Aorta (tissue), 5 donors: ENCODE measurements around the gene CCDC83. TPM values are rescaled to one million over a fixed set of nuclear protein-coding genes. Genes with fewer than 3 reads are reported as not detected.
"Not testable (repeated sequence)": the region's sequence is repeated elsewhere in the genome, so short reads cannot be mapped to it uniquely, and the experiment has no call there.

ENCODE experiments used
- ATAC-seq: fragments of 200-7000 bp; cut with Tn5 transposase; one replicate; pipeline ENCODE4 v1.9.1; 2022; ENCODE audit warnings: moderate library complexity; ENCODE audit not compliant: low FRiP score
- DNase-seq, 2 donors: peaks; one replicate each; pipeline ENCODE4 v3.0.0-alpha.2; 2020
- H3K27ac ChIP-seq, 2 donors: one replicate each; pipeline ENCODE4 v1.5.1; 2013; ENCODE audit warnings: low read length in 2 of 2, mild to moderate bottlenecking in 2 of 2, moderate library complexity in 2 of 2, control low read depth in 1 of 2, inconsistent platforms in 1 of 2, low read depth in 1 of 2
- H3K27me3 ChIP-seq, 2 donors: one replicate each; pipeline ENCODE4 v1.6.1; 2013; ENCODE audit warnings: control low read depth in 1 of 2, low read length in 1 of 2, mild to moderate bottlenecking in 1 of 2, moderate library complexity in 1 of 2; ENCODE audit not compliant: insufficient read depth in 2 of 2, control insufficient read depth in 1 of 2
- H3K36me3 ChIP-seq, 2 donors: one replicate each; pipeline ENCODE4 v1.6.1; 2013; ENCODE audit warnings: control low read depth in 1 of 2, low read length in 1 of 2, mild to moderate bottlenecking in 1 of 2; ENCODE audit not compliant: insufficient read depth in 2 of 2, control insufficient read depth in 1 of 2
- H3K4me1 ChIP-seq, 2 donors: one replicate each; pipeline ENCODE4 v1.6.1; 2013; ENCODE audit warnings: low read length in 2 of 2, control low read depth in 1 of 2, mild to moderate bottlenecking in 1 of 2, moderate library complexity in 1 of 2; ENCODE audit not compliant: insufficient read depth in 2 of 2, control insufficient read depth in 1 of 2
- H3K4me3 ChIP-seq, 2 donors: one replicate each; pipeline ENCODE4 v1.5.1; 2013; ENCODE audit warnings: low read length in 2 of 2, control low read depth in 1 of 2, mild to moderate bottlenecking in 1 of 2
- H3K9me3 ChIP-seq: one replicate; pipeline ENCODE4 v1.6.1; 2013; ENCODE audit warnings: mild to moderate bottlenecking, low read length; ENCODE audit not compliant: control insufficient read depth
- WGBS, 2 donors: extraction: QIAGEN DNeasy Blood & Tissue Kit; methylation state at CpG; one replicate each; pipeline ENCODE4 v1.1.7; 2013; 5-methylcytosine and 5-hydroxymethylcytosine counted together
- intact Hi-C, 2 donors: fragments of 100-400 bp; cut with DNase I; formaldehyde crosslinking; loops; one replicate each; pipeline versions ENCODE4 v1.14.2 to v1.15.0; 2022
- polyA plus RNA-seq, 2 donors: library from polyadenylated mRNA; stranded (reverse); fragments of 200-250 nt; gene quantifications; one replicate each; pipeline ENCODE4 v1.2.3, GENCODE V29; 2013
- total RNA-seq, 2 donors: library from RNA; stranded (reverse); fragmentation: NEBNext Ultra II Directional; extraction: Animal tissue kit (Norgen Biotek cat#: 25700); gene quantifications; one replicate each; pipeline ENCODE4 v1.2.1, GENCODE V29; 2021
- donor health status: healthy with polysubstance abuse.
- donor health status: Bipolar disorder and iron deficiency.
- donor health status: DM: no; HTN: no; CAD: no.
- donor health status: DM: no; HTN: no; CAD: no.
- donor health status: DM: yes; HTN: yes; CAD: no.

CCDC83 gene
- total and polyA plus RNA-seq, 4 donors = not detected

DNA sequence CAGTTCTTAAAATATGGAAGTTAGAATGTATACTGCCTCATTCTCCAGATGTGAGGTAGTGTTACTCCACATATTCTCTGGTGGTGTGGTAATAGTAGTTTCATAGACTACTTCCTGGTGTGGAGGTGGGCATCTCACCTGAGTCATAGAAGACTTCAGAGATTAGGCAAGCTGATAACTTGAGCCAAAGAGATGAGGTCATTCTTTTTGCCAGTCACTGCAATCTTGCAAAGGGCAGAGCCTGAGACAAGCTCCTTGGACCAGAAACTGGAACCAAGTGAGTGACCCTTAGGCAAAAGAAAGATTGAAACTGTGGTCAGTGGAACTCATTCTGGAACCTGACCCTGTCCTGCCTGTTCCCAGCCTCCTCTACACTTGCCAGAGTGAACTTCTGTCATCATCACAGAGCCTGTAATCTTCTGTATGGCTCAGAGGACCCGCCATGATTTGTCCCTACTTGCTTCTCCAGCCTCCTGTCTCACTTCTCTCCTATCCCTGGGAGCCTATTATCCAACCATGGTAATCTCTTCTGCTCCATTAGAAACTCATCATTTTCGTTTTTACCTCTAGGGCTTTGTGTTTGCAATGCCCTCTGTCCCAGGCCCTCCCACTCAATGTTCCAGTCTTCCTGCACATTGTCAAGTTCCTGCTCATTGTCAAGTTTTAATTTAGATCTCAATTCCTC is 10.6 kb upstream of the CCDC83 start:
- Histone ChIP-seq H3K4me1 (peaks cover 0 to 2% of the 10 kb centered on the region in 2 donors), H3K27me3 (no peaks in the 10 kb centered on the region), H3K4me3 (no peak overlapping the region), H3K9me3 (no peaks in the 10 kb centered on the region), H3K27ac (no peak overlapping the region), H3K36me3 (no peaks in the 10 kb centered on the region)
- WGBS, 2 donors = 59 to 74% methylated on average over 2 of the region's 2 CpGs
- intact Hi-C loops = no loop called here
- no peak for ATAC-seq
- DNase-seq = no peak

DNA sequence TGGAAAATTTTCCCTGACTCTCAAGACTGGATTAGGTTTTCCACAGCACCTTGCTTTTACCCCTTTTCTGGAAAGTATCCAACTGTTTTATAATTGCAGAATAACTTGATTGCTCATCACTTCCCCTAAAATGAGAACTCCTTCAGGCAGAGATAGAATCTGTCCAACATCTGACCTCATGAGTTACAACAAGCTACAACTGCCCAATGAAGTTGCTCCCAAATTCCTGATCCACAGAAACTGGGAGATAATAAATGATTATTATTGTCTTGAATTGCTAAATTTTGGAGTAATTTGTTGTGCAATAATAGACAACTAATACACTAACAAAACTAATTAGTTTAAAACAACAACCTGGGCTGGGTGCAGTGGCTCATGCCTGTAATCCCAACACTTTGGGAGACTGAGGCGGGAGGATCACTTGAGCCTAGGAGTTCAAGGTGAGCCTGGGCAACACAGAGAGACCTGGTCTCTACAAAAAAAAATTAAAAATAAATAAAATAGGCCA is 10.0 kb upstream of the CCDC83 start:
- Histone ChIP-seq H3K27ac (no peak overlapping the region), H3K9me3 (no peaks in the 10 kb centered on the region), H3K27me3 (no peaks in the 10 kb centered on the region), H3K36me3 (no peaks in the 10 kb centered on the region), H3K4me1 (peaks cover 0 to 2% of the 10 kb centered on the region in 2 donors), H3K4me3 (no peak overlapping the region)
- WGBS, 2 donors = 97 to 100% methylated on average over 1 of the region's 1 CpG
- intact Hi-C loops = no loop called here
- DNase-seq = no peak
- ATAC-seq = no peak

GRCh38 chr11:85847436-85847835 is 7.7 kb upstream of the CCDC83 start:
- H3K27me3 ChIP-seq = no peaks in the 10 kb centered on the region
- peaks cover 0 to 2% of the 10 kb centered on the region in 2 donors for H3K4me1 ChIP-seq
- intact Hi-C loops = no loop called here
- ATAC-seq (no peak), DNase-seq (no peak)
- H3K27ac ChIP-seq = no peak overlapping the region
- no peaks in the 10 kb centered on the region for H3K9me3 ChIP-seq
- H3K4me3 ChIP-seq = no peak overlapping the region
- H3K36me3 ChIP-seq = no peaks in the 10 kb centered on the region

DNA sequence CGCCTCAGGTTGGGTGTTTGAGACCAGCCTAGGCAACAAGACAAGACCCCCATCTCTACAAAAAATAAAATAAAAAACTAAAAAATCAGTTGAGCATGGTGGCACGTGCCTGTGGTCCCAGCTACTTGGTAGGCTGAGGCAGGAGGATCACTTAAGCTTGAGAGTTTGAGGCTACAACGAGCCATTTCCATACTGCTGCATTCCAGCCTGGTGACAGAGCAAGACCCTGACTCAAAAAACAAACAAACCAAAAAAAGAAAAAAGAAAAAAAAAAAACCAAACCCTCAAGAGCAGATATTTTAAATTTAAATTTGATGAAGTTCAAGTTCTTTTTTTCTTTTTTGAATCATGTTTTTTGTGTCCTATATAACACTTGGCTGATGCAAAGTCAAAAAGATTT is 7.2 kb upstream of the CCDC83 start:
- DNase-seq (no peak), ATAC-seq (no peak)
- no peak overlapping the region for H3K4me3 ChIP-seq
- intact Hi-C loops = no loop called here
- no peaks in the 10 kb centered on the region for H3K27me3 ChIP-seq
- peaks cover 0 to 2% of the 10 kb centered on the region in 2 donors for H3K4me1 ChIP-seq
- no peaks in the 10 kb centered on the region for H3K9me3 ChIP-seq
- no peaks in the 10 kb centered on the region for H3K36me3 ChIP-seq
- WGBS, 2 donors = 81 to 83% methylated on average over 3 of the region's 3 CpGs
- no peak overlapping the region for H3K27ac ChIP-seq

DNA sequence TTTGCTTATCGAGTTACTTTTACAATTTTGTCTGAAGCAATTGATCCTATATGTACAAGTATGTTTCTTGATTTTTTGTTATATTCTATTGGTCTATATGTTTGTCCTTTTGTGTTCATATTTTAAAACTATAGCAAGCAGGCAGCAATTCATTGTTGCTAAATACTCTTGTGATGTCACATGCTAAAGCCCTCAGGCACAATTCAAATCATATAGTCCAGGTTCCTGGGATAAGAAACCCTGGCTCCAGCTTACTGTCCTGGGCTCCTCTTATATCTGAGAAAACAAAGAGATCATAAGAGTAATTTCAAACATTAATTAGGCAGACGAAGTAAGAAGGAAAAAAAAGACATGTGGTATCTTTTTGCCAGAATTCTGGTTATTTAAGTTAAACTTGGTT is 6.6 kb upstream of the CCDC83 start:
- no peak overlapping the region for H3K27ac ChIP-seq
- no peaks in the 10 kb centered on the region for H3K27me3 ChIP-seq
- H3K9me3 ChIP-seq = no peaks in the 10 kb centered on the region
- DNase-seq (no peak), ATAC-seq (no peak)
- intact Hi-C loops = no loop called here
- H3K36me3 ChIP-seq = no peaks in the 10 kb centered on the region
- no peak overlapping the region for H3K4me3 ChIP-seq
- H3K4me1 ChIP-seq = peaks cover 0 to 2% of the 10 kb centered on the region in 2 donors
- WGBS, 2 donors = 95 to 99% methylated on average over 2 of the region's 2 CpGs

DNA sequence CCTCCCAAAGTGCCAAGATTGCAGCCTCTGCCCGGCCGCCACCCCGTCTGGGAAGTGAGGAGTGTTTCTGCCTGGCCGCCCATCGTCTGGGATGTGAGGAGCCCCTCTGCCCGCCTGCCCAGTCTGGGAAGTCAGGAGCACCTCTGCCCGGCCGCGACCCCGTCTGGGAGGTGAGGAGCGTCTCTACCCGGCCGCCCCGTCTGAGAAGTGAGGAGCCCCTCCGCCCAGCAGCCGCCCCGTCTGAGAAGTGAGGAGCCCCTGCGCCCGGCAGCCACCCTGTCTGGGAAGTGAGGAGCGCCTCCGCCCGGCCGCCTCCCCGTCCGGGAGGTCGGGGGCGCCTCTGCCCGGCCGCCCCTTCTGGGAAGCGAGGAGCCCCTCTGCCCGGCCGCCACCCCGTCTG is 2.4 kb upstream of the CCDC83 start:
- not testable (repeated sequence) for H3K4me3 ChIP-seq, H3K9me3 ChIP-seq, ATAC-seq, H3K36me3 ChIP-seq, H3K27ac ChIP-seq, H3K27me3 ChIP-seq, H3K4me1 ChIP-seq, DNase-seq
- intact Hi-C loops = loop anchor here in 1 of 2 donors (10.0 kb wide), 3 partner anchors 92 to 442 kb away; no protein-coding TSS in a partner anchor
- WGBS, 2 donors = 97 to 98% methylated on average over 28 to 33 of the region's 33 CpGs

DNA sequence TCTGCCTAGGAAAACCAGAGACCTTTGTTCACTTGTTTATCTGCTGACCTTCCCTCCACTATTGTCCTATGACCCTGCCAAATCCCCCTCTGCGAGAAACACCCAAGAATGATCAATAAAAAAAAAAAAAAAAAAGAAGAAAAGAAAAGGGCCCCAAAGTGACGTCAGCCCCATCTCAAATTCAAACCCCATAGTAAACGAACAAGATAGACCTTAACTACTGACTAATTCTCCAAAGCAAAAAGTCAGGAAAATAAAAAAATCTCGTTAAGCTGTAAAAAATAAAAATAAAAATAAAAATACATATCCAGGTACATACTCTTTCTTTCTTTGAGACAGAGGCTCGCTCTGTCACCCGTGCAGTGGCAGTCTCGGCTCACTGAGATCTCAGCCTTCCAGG is 1.6 kb upstream of the CCDC83 start:
- not testable (repeated sequence) for H3K36me3 ChIP-seq, ATAC-seq, H3K4me1 ChIP-seq, H3K9me3 ChIP-seq, DNase-seq, H3K4me3 ChIP-seq, H3K27me3 ChIP-seq, H3K27ac ChIP-seq
- intact Hi-C loops = loop anchor here in 1 of 2 donors (10.0 kb wide), 3 partner anchors 91 to 441 kb away; no protein-coding TSS in a partner anchor
- 95% methylated on average over 6 to 7 of the region's 7 CpGs for WGBS, 2 donors

DNA sequence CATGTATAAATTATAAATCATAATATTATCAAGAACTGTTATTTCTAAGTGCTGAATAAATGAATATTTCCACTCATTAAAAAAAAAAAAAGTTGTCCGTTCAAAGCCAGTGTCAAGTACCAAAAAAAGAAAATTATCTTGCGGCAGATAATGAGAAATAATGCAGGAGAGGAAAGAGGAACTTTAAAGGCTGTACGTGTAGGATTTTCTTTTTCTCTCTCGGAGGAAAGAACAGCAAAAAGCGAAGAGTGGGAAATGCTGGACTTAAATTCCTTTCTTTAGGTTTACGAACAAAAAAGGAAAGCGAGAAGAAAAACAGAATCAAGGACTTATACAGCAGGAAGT is 999 bp upstream of the CCDC83 start:
- no peaks in the 10 kb centered on the region for H3K36me3 ChIP-seq
- 6 to 7% methylated on average over 7 of the region's 7 CpGs for WGBS, 2 donors
- no peaks in the 10 kb centered on the region for H3K27me3 ChIP-seq
- H3K27ac ChIP-seq = no peak overlapping the region
- intact Hi-C loops = loop anchor here in 1 of 2 donors (10.0 kb wide), 3 partner anchors 91 to 441 kb away; no protein-coding TSS in a partner anchor
- peak overlapping the region; percentile 31 to 51 for H3K4me3 ChIP-seq
- DNase-seq (no peak), ATAC-seq (no peak)
- no peaks in the 10 kb centered on the region for H3K4me1 ChIP-seq
- H3K9me3 ChIP-seq = no peaks in the 10 kb centered on the region
